ENCODE data around the gene MAOB.

The MAOB gene

GRCh38 chrX:43805579-43805978 is 76.7 kb downstream of the MAOB start:
- Histone ChIP-seq H3K36me3 (ENCODE audit: insufficient read depth, low read length) (no peaks in the 10 kb centered on the region), H2AFZ (ENCODE audit: low read depth, low read length) (no peak overlapping the region), H3K4me1 (ENCODE audit: insufficient read depth, low read length) (no peaks in the 10 kb centered on the region), H3K9me3 (ENCODE audit: low read length) (no peaks in the 10 kb centered on the region), H3K4me3 (ENCODE audit: low read length) (no peak overlapping the region), H3K27me3 (ENCODE audit: insufficient read depth, low read length) (peaks cover 4% of the 10 kb centered on the region)

- Histone ChIP-seq H2AFZ (ENCODE audit: low read depth, low read length) (no peak overlapping the region), H3K9me3 (ENCODE audit: low read length) (no peaks in the 10 kb centered on the region), H3K4me3 (ENCODE audit: low read length) (no peak overlapping the region), H3K36me3 (ENCODE audit: insufficient read depth, low read length) (no peaks in the 10 kb centered on the region), H3K27me3 (ENCODE audit: insufficient read depth, low read length) (peaks cover 4% of the 10 kb centered on the region), H3K4me1 (ENCODE audit: insufficient read depth, low read length) (no peaks in the 10 kb centered on the region)
These were observed 78.2 kb downstream of the MAOB start for GRCh38 chrX:43804021-43804420.

DNA sequence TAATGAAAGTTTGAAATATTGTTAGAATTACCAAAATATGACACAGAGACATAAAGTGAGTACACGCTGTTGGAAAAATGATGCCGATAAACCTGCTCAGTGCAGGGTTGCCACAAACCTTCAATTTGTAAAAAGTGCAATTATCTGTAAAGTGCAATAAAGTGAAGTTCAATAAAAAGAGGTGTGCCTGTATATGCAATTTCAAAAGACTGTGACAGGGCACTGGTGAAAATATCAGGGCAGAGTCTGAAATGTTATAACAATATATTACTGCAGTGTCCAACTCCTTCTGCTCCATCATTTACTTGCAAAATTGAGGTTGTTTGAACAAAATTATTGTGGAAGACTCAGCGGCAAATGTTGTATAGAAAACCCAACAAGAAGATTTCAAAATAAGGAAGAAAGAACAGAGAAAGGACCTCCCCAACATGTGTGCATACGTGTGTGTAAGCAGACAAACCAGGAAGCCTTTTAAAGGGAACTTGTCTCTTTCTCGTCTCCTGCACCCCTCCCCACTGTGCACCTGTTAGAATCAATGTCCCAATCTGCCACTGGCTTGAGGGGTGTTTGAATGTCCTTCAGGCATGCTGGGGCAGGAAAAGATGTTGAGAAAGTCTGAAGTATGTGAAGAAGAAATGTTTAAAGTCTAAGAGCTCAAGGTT is 96.2 kb downstream of the MAOB start:
- no peaks in the 10 kb centered on the region for H3K9me3 ChIP-seq (ENCODE audit: low read length)
- H3K36me3 ChIP-seq (ENCODE audit: insufficient read depth, low read length): no peaks in the 10 kb centered on the region
- no peaks in the 10 kb centered on the region for H3K4me1 ChIP-seq (ENCODE audit: insufficient read depth, low read length)
- no peak overlapping the region for H2AFZ ChIP-seq (ENCODE audit: low read depth, low read length)
- no peak overlapping the region for H3K4me3 ChIP-seq (ENCODE audit: low read length)
- H3K27me3 ChIP-seq (ENCODE audit: insufficient read depth, low read length): peaks cover 5% of the 10 kb centered on the region

- peaks cover 2% of the 10 kb centered on the region for H3K27me3 ChIP-seq (ENCODE audit: insufficient read depth, low read length)
- H2AFZ ChIP-seq (ENCODE audit: low read depth, low read length): no peak overlapping the region
- no peak overlapping the region for H3K4me3 ChIP-seq (ENCODE audit: low read length)
- H3K4me1 ChIP-seq (ENCODE audit: insufficient read depth, low read length): no peaks in the 10 kb centered on the region
- H3K9me3 ChIP-seq (ENCODE audit: low read length): no peaks in the 10 kb centered on the region
- no peaks in the 10 kb centered on the region for H3K36me3 ChIP-seq (ENCODE audit: insufficient read depth, low read length)
These were observed 124.2 kb downstream of the MAOB start for GRCh38 chrX:43758044-43758443.

DNA sequence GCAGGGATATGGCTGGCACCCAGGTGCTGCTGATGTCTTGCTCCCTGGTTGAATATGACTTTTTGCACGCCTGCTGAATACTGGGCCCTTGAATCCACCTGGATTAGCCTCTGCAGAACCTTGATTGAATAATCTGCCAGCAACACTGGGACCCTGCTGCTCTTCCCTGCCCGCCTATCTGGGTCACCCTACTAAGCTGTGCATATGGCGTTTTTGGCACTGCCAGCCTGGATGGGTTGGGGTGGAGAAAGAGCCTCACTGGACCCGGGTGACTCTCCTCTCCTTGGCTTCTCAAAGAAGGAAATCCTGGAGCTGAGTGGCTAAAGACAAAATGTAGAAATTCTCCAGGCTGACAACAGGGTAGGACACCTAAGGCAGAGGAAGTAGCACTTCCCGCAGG is 126.2 kb downstream of the MAOB start:
- Histone ChIP-seq H3K36me3 (ENCODE audit: insufficient read depth, low read length) (no peaks in the 10 kb centered on the region), H3K9me3 (ENCODE audit: low read length) (no peaks in the 10 kb centered on the region), H3K4me3 (ENCODE audit: low read length) (no peak overlapping the region), H3K4me1 (ENCODE audit: insufficient read depth, low read length) (no peaks in the 10 kb centered on the region), H2AFZ (ENCODE audit: low read depth, low read length) (no peak overlapping the region), H3K27me3 (ENCODE audit: insufficient read depth, low read length) (peaks cover 2% of the 10 kb centered on the region)

DNA sequence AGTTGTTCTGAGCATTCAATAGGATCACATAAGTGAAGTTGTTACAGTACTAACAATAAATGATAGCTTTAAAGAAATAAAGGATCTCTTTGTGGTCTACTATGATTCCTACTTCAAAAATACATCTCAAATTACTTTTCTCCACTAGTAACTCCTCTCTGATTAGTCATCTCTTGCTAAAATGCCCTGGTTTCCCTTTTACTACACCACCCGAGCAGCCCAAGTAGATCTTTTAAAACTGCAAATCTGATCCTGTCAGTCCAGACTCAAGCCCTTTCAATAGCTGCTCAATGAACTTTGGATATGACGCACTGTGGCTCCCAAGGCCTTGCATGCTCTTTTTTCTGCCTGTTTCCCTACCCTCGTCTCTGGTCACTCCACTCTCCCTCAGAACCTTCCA is 128.6 kb downstream of the MAOB start:
- Histone ChIP-seq H3K4me1 (ENCODE audit: insufficient read depth, low read length) (no peaks in the 10 kb centered on the region), H3K36me3 (ENCODE audit: insufficient read depth, low read length) (no peaks in the 10 kb centered on the region)

GRCh38 chrX:43750248-43750676 is 132.0 kb downstream of the MAOB start:
- Histone ChIP-seq H3K4me3 (ENCODE audit: low read length) (no peak overlapping the region), H2AFZ (ENCODE audit: low read depth, low read length) (no peak overlapping the region), H3K9me3 (ENCODE audit: low read length) (no peaks in the 10 kb centered on the region), H3K27me3 (ENCODE audit: insufficient read depth, low read length) (no peaks in the 10 kb centered on the region), H3K4me1 (ENCODE audit: insufficient read depth, low read length) (no peaks in the 10 kb centered on the region), H3K36me3 (ENCODE audit: insufficient read depth, low read length) (no peaks in the 10 kb centered on the region)

More for the DNA sequence above, 128.6 kb downstream of the MAOB start:
- Histone ChIP-seq H2AFZ (ENCODE audit: low read depth, low read length) (no peak overlapping the region), H3K27me3 (ENCODE audit: insufficient read depth, low read length) (peaks cover 2% of the 10 kb centered on the region), H3K9me3 (ENCODE audit: low read length) (no peaks in the 10 kb centered on the region), H3K4me3 (ENCODE audit: low read length) (no peak overlapping the region)

GRCh38 chrX:43747476-43747875 is 134.8 kb downstream of the MAOB start:
- H3K4me1 ChIP-seq (ENCODE audit: insufficient read depth, low read length): no peaks in the 10 kb centered on the region
- no peaks in the 10 kb centered on the region for H3K9me3 ChIP-seq (ENCODE audit: low read length)
- no peak overlapping the region for H2AFZ ChIP-seq (ENCODE audit: low read depth, low read length)
- no peaks in the 10 kb centered on the region for H3K27me3 ChIP-seq (ENCODE audit: insufficient read depth, low read length)
- H3K4me3 ChIP-seq (ENCODE audit: low read length): no peak overlapping the region
- H3K36me3 ChIP-seq (ENCODE audit: insufficient read depth, low read length): no peaks in the 10 kb centered on the region

GRCh38 chrX:43745938-43746721 is 136.1 kb downstream of the MAOB start:
- H3K36me3 ChIP-seq (ENCODE audit: insufficient read depth, low read length): no peaks in the 10 kb centered on the region
- no peaks in the 10 kb centered on the region for H3K4me1 ChIP-seq (ENCODE audit: insufficient read depth, low read length)
- no peaks in the 10 kb centered on the region for H3K27me3 ChIP-seq (ENCODE audit: insufficient read depth, low read length)
- no peak overlapping the region for H3K4me3 ChIP-seq (ENCODE audit: low read length)
- H2AFZ ChIP-seq (ENCODE audit: low read depth, low read length): no peak overlapping the region
- no peaks in the 10 kb centered on the region for H3K9me3 ChIP-seq (ENCODE audit: low read length)

- H3K36me3 ChIP-seq (ENCODE audit: insufficient read depth, low read length): no peaks in the 10 kb centered on the region
- H3K4me3 ChIP-seq (ENCODE audit: low read length): no peak overlapping the region
- H3K9me3 ChIP-seq (ENCODE audit: low read length): no peaks in the 10 kb centered on the region
- H3K4me1 ChIP-seq (ENCODE audit: insufficient read depth, low read length): no peaks in the 10 kb centered on the region
- peaks cover 3% of the 10 kb centered on the region for H3K27me3 ChIP-seq (ENCODE audit: insufficient read depth, low read length)
- no peak overlapping the region for H2AFZ ChIP-seq (ENCODE audit: low read depth, low read length)
These were observed 138.0 kb downstream of the MAOB start for GRCh38 chrX:43744284-43744683.

- peaks cover 3% of the 10 kb centered on the region for H3K27me3 ChIP-seq (ENCODE audit: insufficient read depth, low read length)
- H3K4me1 ChIP-seq (ENCODE audit: insufficient read depth, low read length): no peaks in the 10 kb centered on the region
- no peaks in the 10 kb centered on the region for H3K9me3 ChIP-seq (ENCODE audit: low read length)
- H2AFZ ChIP-seq (ENCODE audit: low read depth, low read length): no peak overlapping the region
- no peak overlapping the region for H3K4me3 ChIP-seq (ENCODE audit: low read length)
- no peaks in the 10 kb centered on the region for H3K36me3 ChIP-seq (ENCODE audit: insufficient read depth, low read length)
These were observed 139.0 kb downstream of the MAOB start for GRCh38 chrX:43743100-43743822.

- Histone ChIP-seq H2AFZ (ENCODE audit: low read depth, low read length) (no peak overlapping the region), H3K9me3 (ENCODE audit: low read length) (no peaks in the 10 kb centered on the region), H3K36me3 (ENCODE audit: insufficient read depth, low read length) (no peaks in the 10 kb centered on the region), H3K4me3 (ENCODE audit: low read length) (no peak overlapping the region), H3K4me1 (ENCODE audit: insufficient read depth, low read length) (no peaks in the 10 kb centered on the region), H3K27me3 (ENCODE audit: insufficient read depth, low read length) (peaks cover 3% of the 10 kb centered on the region)
These were observed 140.2 kb downstream of the MAOB start for GRCh38 chrX:43741843-43742573.

- H3K27me3 ChIP-seq (ENCODE audit: insufficient read depth, low read length): peaks cover 3% of the 10 kb centered on the region
- no peak overlapping the region for H2AFZ ChIP-seq (ENCODE audit: low read depth, low read length)
- no peaks in the 10 kb centered on the region for H3K36me3 ChIP-seq (ENCODE audit: insufficient read depth, low read length)
- H3K4me3 ChIP-seq (ENCODE audit: low read length): no peak overlapping the region
- H3K4me1 ChIP-seq (ENCODE audit: insufficient read depth, low read length): peaks cover 3% of the 10 kb centered on the region
- no peaks in the 10 kb centered on the region for H3K9me3 ChIP-seq (ENCODE audit: low read length)
These were observed 146.3 kb downstream of the MAOB start for GRCh38 chrX:43735957-43736356.

Measured in neuron (in vitro differentiated cells).